GM18505 (cell line): ENCODE data around the gene FABP6.

Experiments
- ATAC-seq: cut with Tn5 transposase; IDR thresholded peaks from one replicate; pipeline ENCODE4 v1.9.1; 2021; ENCODE audit not compliant: unreplicated experiment
- POLR2A ChIP-seq: IDR thresholded peaks from 4 replicates; pipeline ENCODE4 v1.6.1; 2011; ENCODE audit warnings: borderline replicate concordance; ENCODE audit not compliant: insufficient read depth, insufficient read length; ENCODE audit errors: extremely low read depth

The FABP6 gene

GRCh38 chr5:160260881-160261815 is 31.8 kb downstream of the FABP6 start:
- TF ChIP-seq POLR2A, result no peak
- peak; percentile 63 for ATAC-seq

GRCh38 chr5:160262151-160263074 is 33.1 kb downstream of the FABP6 start:
- no peak for TF ChIP-seq POLR2A
- ATAC-seq, result no peak

- TF ChIP-seq POLR2A, result no peak
- ATAC-seq, result no peak
These were observed 34.1 kb downstream of the FABP6 start for GRCh38 chr5:160263326-160263855.

GRCh38 chr5:160266044-160266443 is 36.7 kb downstream of the FABP6 start:
- no peak for ATAC-seq
- TF ChIP-seq POLR2A, result no peak

- TF ChIP-seq POLR2A, result no peak
- no peak for ATAC-seq
These were observed 37.5 kb downstream of the FABP6 start for GRCh38 chr5:160266752-160267345.

GRCh38 chr5:160268121-160268520 is 38.8 kb downstream of the FABP6 start:
- ATAC-seq, result no peak
- TF ChIP-seq POLR2A, result no peak

- ATAC-seq, result no peak
These were observed 39.7 kb downstream of the FABP6 start for GRCh38 chr5:160269017-160269416.

GRCh38 chr5:160270704-160271103 is 41.4 kb downstream of the FABP6 start:
- ATAC-seq, result no peak

More at GRCh38 chr5:160269017-160269416, 39.7 kb downstream of the FABP6 start:
- no peak for TF ChIP-seq POLR2A

GRCh38 chr5:160271396-160271795 is 42.1 kb downstream of the FABP6 start:
- TF ChIP-seq POLR2A, result no peak
- peak; percentile 61 for ATAC-seq

More at GRCh38 chr5:160270704-160271103, 41.4 kb downstream of the FABP6 start:
- TF ChIP-seq POLR2A, result no peak

GRCh38 chr5:160271836-160272235 is 42.5 kb downstream of the FABP6 start:
- ATAC-seq, result peak; percentile 20
- TF ChIP-seq POLR2A, result no peak

GRCh38 chr5:160272264-160272663 is 43.0 kb downstream of the FABP6 start:
- TF ChIP-seq POLR2A, result no peak
- ATAC-seq, result no peak

- ATAC-seq, result no peak
- TF ChIP-seq POLR2A, result no peak
These were observed 43.6 kb downstream of the FABP6 start for GRCh38 chr5:160272889-160273288.

- no peak for ATAC-seq
These were observed 45.2 kb downstream of the FABP6 start for GRCh38 chr5:160274483-160274931.

More at GRCh38 chr5:160274483-160274931, 45.2 kb downstream of the FABP6 start:
- no peak for TF ChIP-seq POLR2A
